Measurements from ENCODE around the gene SH3RF1.

DNA sequence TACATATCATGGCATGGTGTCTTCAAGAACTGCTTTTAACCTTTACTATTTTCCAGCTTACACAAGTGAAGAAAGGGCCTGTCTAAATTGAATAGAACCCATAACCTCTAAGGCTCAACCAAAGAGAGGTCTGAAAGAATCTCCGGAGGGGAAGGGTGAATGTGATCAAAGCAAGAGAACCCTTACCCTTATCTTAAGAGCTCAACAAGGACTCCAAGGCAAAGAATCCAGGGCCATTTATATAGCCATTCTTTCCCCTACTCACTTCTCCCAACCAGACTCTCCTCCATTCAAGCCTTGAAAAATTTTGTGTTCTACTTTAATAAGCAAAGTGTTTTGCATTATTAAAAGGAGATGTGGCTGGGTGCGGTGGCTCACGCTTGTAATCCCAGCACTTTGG, 118.7 kb downstream of the SH3RF1 start:
- TF ChIP-seq, protein P1, sequence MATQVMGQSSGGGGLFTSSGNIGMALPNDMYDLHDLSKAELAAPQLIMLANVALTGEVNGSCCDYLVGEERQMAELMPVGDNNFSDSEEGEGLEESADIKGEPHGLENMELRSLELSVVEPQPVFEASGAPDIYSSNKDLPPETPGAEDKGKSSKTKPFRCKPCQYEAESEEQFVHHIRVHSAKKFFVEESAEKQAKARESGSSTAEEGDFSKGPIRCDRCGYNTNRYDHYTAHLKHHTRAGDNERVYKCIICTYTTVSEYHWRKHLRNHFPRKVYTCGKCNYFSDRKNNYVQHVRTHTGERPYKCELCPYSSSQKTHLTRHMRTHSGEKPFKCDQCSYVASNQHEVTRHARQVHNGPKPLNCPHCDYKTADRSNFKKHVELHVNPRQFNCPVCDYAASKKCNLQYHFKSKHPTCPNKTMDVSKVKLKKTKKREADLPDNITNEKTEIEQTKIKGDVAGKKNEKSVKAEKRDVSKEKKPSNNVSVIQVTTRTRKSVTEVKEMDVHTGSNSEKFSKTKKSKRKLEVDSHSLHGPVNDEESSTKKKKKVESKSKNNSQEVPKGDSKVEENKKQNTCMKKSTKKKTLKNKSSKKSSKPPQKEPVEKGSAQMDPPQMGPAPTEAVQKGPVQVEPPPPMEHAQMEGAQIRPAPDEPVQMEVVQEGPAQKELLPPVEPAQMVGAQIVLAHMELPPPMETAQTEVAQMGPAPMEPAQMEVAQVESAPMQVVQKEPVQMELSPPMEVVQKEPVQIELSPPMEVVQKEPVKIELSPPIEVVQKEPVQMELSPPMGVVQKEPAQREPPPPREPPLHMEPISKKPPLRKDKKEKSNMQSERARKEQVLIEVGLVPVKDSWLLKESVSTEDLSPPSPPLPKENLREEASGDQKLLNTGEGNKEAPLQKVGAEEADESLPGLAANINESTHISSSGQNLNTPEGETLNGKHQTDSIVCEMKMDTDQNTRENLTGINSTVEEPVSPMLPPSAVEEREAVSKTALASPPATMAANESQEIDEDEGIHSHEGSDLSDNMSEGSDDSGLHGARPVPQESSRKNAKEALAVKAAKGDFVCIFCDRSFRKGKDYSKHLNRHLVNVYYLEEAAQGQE (IDR thresholded peaks at IDR 0.05; ENCODE audit: insufficient read depth in 1 of 2, low read depth in 2 of 2, low read length in 1 of 2): no peak
- TF ChIP-seq, protein P2, sequence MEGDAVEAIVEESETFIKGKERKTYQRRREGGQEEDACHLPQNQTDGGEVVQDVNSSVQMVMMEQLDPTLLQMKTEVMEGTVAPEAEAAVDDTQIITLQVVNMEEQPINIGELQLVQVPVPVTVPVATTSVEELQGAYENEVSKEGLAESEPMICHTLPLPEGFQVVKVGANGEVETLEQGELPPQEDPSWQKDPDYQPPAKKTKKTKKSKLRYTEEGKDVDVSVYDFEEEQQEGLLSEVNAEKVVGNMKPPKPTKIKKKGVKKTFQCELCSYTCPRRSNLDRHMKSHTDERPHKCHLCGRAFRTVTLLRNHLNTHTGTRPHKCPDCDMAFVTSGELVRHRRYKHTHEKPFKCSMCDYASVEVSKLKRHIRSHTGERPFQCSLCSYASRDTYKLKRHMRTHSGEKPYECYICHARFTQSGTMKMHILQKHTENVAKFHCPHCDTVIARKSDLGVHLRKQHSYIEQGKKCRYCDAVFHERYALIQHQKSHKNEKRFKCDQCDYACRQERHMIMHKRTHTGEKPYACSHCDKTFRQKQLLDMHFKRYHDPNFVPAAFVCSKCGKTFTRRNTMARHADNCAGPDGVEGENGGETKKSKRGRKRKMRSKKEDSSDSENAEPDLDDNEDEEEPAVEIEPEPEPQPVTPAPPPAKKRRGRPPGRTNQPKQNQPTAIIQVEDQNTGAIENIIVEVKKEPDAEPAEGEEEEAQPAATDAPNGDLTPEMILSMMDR (IDR thresholded peaks at IDR 0.05): no peak
